Osteoblast (primary cell): ENCODE results near the gene IQCE. TPM values are rescaled to one million over a fixed set of nuclear protein-coding genes. Genes with fewer than 3 reads are reported as not detected.

Experiments used
- DNase-seq: peaks from one replicate; pipeline ENCODE4 v3.0.0; 2011; ENCODE audit warnings: low spot score, mixed read lengths; ENCODE audit not compliant: insufficient read length; ENCODE audit errors: missing footprints
- H2AFZ ChIP-seq: 2 replicates; pipeline ENCODE4 v1.6.0; 2011; ENCODE audit warnings: mild to moderate bottlenecking, low read length
- H3K27ac ChIP-seq: 2 replicates; pipeline ENCODE4 v1.5.1; 2011; ENCODE audit warnings: mild to moderate bottlenecking, low read depth, low read length, moderate library complexity
- H3K27me3 ChIP-seq: 2 replicates; pipeline ENCODE4 v1.6.0; 2012; ENCODE audit warnings: mild to moderate bottlenecking, control low read depth, inconsistent platforms, low read length, moderate library complexity; ENCODE audit not compliant: insufficient read depth
- H3K36me3 ChIP-seq: 2 replicates; pipeline ENCODE4 v1.5.1; 2011; ENCODE audit warnings: mild to moderate bottlenecking, low read length, control low read depth, moderate library complexity; ENCODE audit not compliant: insufficient read depth
- H3K4me1 ChIP-seq: 2 replicates; pipeline ENCODE4 v1.5.1; 2011; ENCODE audit warnings: mild to moderate bottlenecking, low read length, control low read depth, moderate library complexity; ENCODE audit not compliant: insufficient read depth
- H3K4me2 ChIP-seq: 2 replicates; pipeline ENCODE4 v1.6.0; 2011; ENCODE audit warnings: mild to moderate bottlenecking, low read length; ENCODE audit not compliant: insufficient read depth
- H3K4me3 ChIP-seq: fragments of 200-600 bp; sonication (generic); 3 replicates; pipeline ENCODE4 v1.5.1; 2012; ENCODE audit warnings: mild to moderate bottlenecking, low read length, inconsistent platforms; ENCODE audit not compliant: insufficient read depth
- H3K79me2 ChIP-seq: 2 replicates; pipeline ENCODE4 v1.6.0; 2012; ENCODE audit warnings: mild to moderate bottlenecking, low read length, control low read depth, inconsistent platforms; ENCODE audit not compliant: insufficient read depth
- H3K9me3 ChIP-seq: 2 replicates; pipeline ENCODE4 v1.5.1; 2011; ENCODE audit warnings: low read depth, low read length, control low read depth
- H4K20me1 ChIP-seq: 2 replicates; pipeline ENCODE4 v1.6.0; 2012; ENCODE audit warnings: mild to moderate bottlenecking, low read length, control low read depth; ENCODE audit not compliant: insufficient read depth
- CTCF ChIP-seq: IDR thresholded peaks from 2 replicates; pipeline ENCODE4 v1.5.1; 2011; ENCODE audit warnings: mild to moderate bottlenecking, low read depth, low read length, moderate library complexity; ENCODE audit errors: extremely low read depth
- total RNA-seq: library from RNA; depleted of rRNA; stranded (reverse); fragments of >200 nt; gene quantifications from 2 replicates; pipeline ENCODE4 v1.2.3, GENCODE V29; 2012

IQCE gene
- total RNA-seq, 1 donor, result 18.8 TPM

- no peak overlapping the region for H3K27ac ChIP-seq
- no peak overlapping the region for H3K4me3 ChIP-seq
- no peaks in the 10 kb centered on the region for H3K27me3 ChIP-seq
- H3K4me1 ChIP-seq, result peaks cover 35% of the 10 kb centered on the region
- H3K4me2 ChIP-seq, result no peak overlapping the region
- no peaks in the 10 kb centered on the region for H4K20me1 ChIP-seq
- DNase-seq, result no peak
- H3K36me3 ChIP-seq, result no peaks in the 10 kb centered on the region
- H2AFZ ChIP-seq, result no peak overlapping the region
- H3K9me3 ChIP-seq, result no peaks in the 10 kb centered on the region
- TF ChIP-seq CTCF, result no peak
- no peaks in the 10 kb centered on the region for H3K79me2 ChIP-seq
These were observed 45.1 kb upstream of the IQCE start for GRCh38 chr7:2513702-2514101.

- no peak overlapping the region for H3K27ac ChIP-seq
- no peaks in the 10 kb centered on the region for H3K27me3 ChIP-seq
- peaks cover 36% of the 10 kb centered on the region for H3K4me1 ChIP-seq
- TF ChIP-seq CTCF, result no peak
- H3K79me2 ChIP-seq, result no peaks in the 10 kb centered on the region
- no peak overlapping the region for H2AFZ ChIP-seq
- H3K4me2 ChIP-seq, result no peak overlapping the region
- no peak overlapping the region for H3K4me3 ChIP-seq
- DNase-seq, result no peak
- no peaks in the 10 kb centered on the region for H3K36me3 ChIP-seq
- H3K9me3 ChIP-seq, result no peaks in the 10 kb centered on the region
- no peaks in the 10 kb centered on the region for H4K20me1 ChIP-seq
These were observed 44.0 kb upstream of the IQCE start for GRCh38 chr7:2514473-2515423.

GRCh38 chr7:2515424-2516193 lies 43.2 kb upstream of the IQCE start:
- no peaks in the 10 kb centered on the region for H3K27me3 ChIP-seq
- H4K20me1 ChIP-seq, result peaks cover 3% of the 10 kb centered on the region
- H3K36me3 ChIP-seq, result no peaks in the 10 kb centered on the region
- no peak for TF ChIP-seq CTCF
- peak overlapping the region; percentile 88 for H3K27ac ChIP-seq
- no peak overlapping the region for H3K4me2 ChIP-seq
- no peak overlapping the region for H3K4me3 ChIP-seq
- peaks cover 36% of the 10 kb centered on the region for H3K4me1 ChIP-seq
- H3K79me2 ChIP-seq, result peaks cover 6% of the 10 kb centered on the region
- H2AFZ ChIP-seq, result peak overlapping the region; percentile 10
- H3K9me3 ChIP-seq, result no peaks in the 10 kb centered on the region
- DNase-seq, result no peak

GRCh38 chr7:2516194-2516555 lies 42.6 kb upstream of the IQCE start:
- H3K36me3 ChIP-seq, result no peaks in the 10 kb centered on the region
- peaks cover 11% of the 10 kb centered on the region for H3K79me2 ChIP-seq
- H3K27ac ChIP-seq, result peak overlapping the region; percentile 88
- TF ChIP-seq CTCF, result no peak
- H3K9me3 ChIP-seq, result no peaks in the 10 kb centered on the region
- H3K4me2 ChIP-seq, result no peak overlapping the region
- peaks cover 6% of the 10 kb centered on the region for H4K20me1 ChIP-seq
- H3K27me3 ChIP-seq, result no peaks in the 10 kb centered on the region
- H2AFZ ChIP-seq, result peak overlapping the region; percentile 10
- DNase-seq, result no peak
- H3K4me3 ChIP-seq, result no peak overlapping the region
- peaks cover 36% of the 10 kb centered on the region for H3K4me1 ChIP-seq
